ENCODE measurements around the gene CNNM2. TPM values are rescaled to one million over a fixed set of nuclear protein-coding genes. Genes with fewer than 3 reads are reported as not detected.

CNNM2 gene
- total and polyA plus RNA-seq, 2 donors (not counting 1 experiment from before 2014, with no cell fraction given), result 6.6 to 21.6 TPM

DNA sequence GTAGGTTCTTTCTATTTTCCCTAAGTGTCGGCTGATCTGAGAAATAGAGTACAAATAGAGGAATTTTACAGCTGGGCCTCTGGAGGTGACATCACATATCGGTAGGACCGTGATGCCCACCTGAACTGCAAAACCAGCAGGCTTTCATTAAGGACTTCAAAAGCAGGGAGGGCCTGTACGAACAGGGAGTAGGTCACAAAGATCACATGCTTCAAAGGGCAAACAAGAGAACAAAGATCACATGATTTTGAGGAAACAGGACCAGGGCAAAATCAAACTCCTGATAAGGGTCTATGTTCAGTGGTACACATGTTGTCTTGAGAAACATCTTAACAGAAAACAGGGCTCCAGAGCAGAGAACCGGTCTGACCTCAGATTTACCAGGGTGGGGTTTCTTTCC is 88.9 kb downstream of the CNNM2 start:
- Histone ChIP-seq H2AFZ (ENCODE audit: insufficient read depth, low read depth, low read length, poor library complexity, severe bottlenecking) (no peak overlapping the region), H3K4me2 (replicated peaks; ENCODE audit: low read depth, low read length, poor library complexity, severe bottlenecking) (no peak overlapping the region), H3K9me3 (ENCODE audit: control extremely low read depth in 1 of 3, control insufficient read depth in 2 of 3, insufficient read depth in 1 of 3, low read length in 2 of 3) (peaks cover 0 to 27% (median 9%) of the 10 kb centered on the region in 3 donors), H4K20me1 (ENCODE audit: control insufficient read depth, insufficient read depth, low read length, poor library complexity, severe bottlenecking) (no peaks in the 10 kb centered on the region), H3K4me1 (ENCODE audit: control insufficient read depth in 2 of 2, insufficient read depth in 2 of 2, low read length in 2 of 2) (no peaks in the 10 kb centered on the region), H3K79me2 (ENCODE audit: control insufficient read depth, insufficient read depth, low read length) (no peaks in the 10 kb centered on the region), H3K36me3 (replicated peaks in 1 of 2; ENCODE audit: control extremely low read depth in 1 of 2, control insufficient read depth in 1 of 2, extremely low read depth in 1 of 2, insufficient read depth in 2 of 2, low read length in 1 of 2) (peaks cover 0 to 2% of the 10 kb centered on the region in 2 experiments), H3K4me3 (ENCODE audit: control extremely low read depth in 1 of 5, extremely low read depth in 1 of 5, insufficient read depth in 1 of 5, low read depth in 2 of 5, low read length in 4 of 5) (no peak overlapping the region), H3K9ac (ENCODE audit: low read length) (no peak overlapping the region), H3K27ac (ENCODE audit: low read length in 2 of 2) (no peak overlapping the region), H3K27me3 (replicated peaks in 1 of 4; ENCODE audit: control extremely low read depth in 1 of 4, control insufficient read depth in 3 of 4, insufficient read depth in 4 of 4, low read length in 3 of 4) (no peaks in the 10 kb centered on the region)
- H3K27ac Mint-ChIP-seq, result no peak overlapping the region
- H3K27me3 Mint-ChIP-seq, result no peaks in the 10 kb centered on the region
- peaks cover 5% of the 10 kb centered on the region for H3K9me3 Mint-ChIP-seq (ENCODE audit: insufficient read depth)
- no peak for ATAC-seq (ENCODE audit: low read depth)
- POLR2A ChIA-PET, result no interaction called here
- H3K4me1 Mint-ChIP-seq, result no peaks in the 10 kb centered on the region
- 93% methylated on average over 4 of the region's 5 CpGs for WGBS (ENCODE audit: insufficient coverage)
- intact Hi-C loops (cut with micrococcal nuclease), result no loop called here
- TF ChIP-seq, protein P1, sequence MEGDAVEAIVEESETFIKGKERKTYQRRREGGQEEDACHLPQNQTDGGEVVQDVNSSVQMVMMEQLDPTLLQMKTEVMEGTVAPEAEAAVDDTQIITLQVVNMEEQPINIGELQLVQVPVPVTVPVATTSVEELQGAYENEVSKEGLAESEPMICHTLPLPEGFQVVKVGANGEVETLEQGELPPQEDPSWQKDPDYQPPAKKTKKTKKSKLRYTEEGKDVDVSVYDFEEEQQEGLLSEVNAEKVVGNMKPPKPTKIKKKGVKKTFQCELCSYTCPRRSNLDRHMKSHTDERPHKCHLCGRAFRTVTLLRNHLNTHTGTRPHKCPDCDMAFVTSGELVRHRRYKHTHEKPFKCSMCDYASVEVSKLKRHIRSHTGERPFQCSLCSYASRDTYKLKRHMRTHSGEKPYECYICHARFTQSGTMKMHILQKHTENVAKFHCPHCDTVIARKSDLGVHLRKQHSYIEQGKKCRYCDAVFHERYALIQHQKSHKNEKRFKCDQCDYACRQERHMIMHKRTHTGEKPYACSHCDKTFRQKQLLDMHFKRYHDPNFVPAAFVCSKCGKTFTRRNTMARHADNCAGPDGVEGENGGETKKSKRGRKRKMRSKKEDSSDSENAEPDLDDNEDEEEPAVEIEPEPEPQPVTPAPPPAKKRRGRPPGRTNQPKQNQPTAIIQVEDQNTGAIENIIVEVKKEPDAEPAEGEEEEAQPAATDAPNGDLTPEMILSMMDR (IDR thresholded peaks at IDR 0.05), result no peak
- TF ChIP-seq EZH2 (IDR thresholded peaks at IDR 0.05; ENCODE audit: borderline replicate concordance, insufficient read depth, low read depth, low read length, poor library complexity, severe bottlenecking), result no peak
- peak; percentile 6 for DNase-seq
- no peak overlapping the region for H3K4me3 Mint-ChIP-seq
- CTCF ChIA-PET, result no interaction called here

- H3K27me3 ChIP-seq (replicated peaks in 1 of 4; ENCODE audit: control extremely low read depth in 1 of 4, control insufficient read depth in 3 of 4, insufficient read depth in 4 of 4, low read length in 3 of 4), result no peaks in the 10 kb centered on the region
- Mint-ChIP-seq H3K4me1 (peaks cover 4% of the 10 kb centered on the region), H3K9me3 (ENCODE audit: insufficient read depth) (no peaks in the 10 kb centered on the region), H3K4me3 (no peak overlapping the region), H3K27me3 (peaks cover 3% of the 10 kb centered on the region), H3K27ac (no peak overlapping the region)
- peaks cover 0 to 3% (median 0%) of the 10 kb centered on the region in 3 donors for H3K9me3 ChIP-seq (ENCODE audit: control extremely low read depth in 1 of 3, control insufficient read depth in 2 of 3, insufficient read depth in 1 of 3, low read length in 2 of 3)
- H3K27ac ChIP-seq (ENCODE audit: low read length in 2 of 2), result no peak overlapping the region
- no peak overlapping the region for H3K4me3 ChIP-seq (ENCODE audit: control extremely low read depth in 1 of 5, extremely low read depth in 1 of 5, insufficient read depth in 1 of 5, low read depth in 2 of 5, low read length in 4 of 5)
- intact Hi-C loops (cut with micrococcal nuclease), result no loop called here
- H3K4me1 ChIP-seq (ENCODE audit: control insufficient read depth in 2 of 2, insufficient read depth in 2 of 2, low read length in 2 of 2), result no peaks in the 10 kb centered on the region
- ATAC-seq (ENCODE audit: low read depth), result no peak
- 89% methylated on average over 4 of the region's 5 CpGs for WGBS (ENCODE audit: insufficient coverage)
- ChIA-PET CTCF (no interaction called here), POLR2A (no interaction called here)
- no peak for DNase-seq
- no peaks in the 10 kb centered on the region for H3K79me2 ChIP-seq (ENCODE audit: control insufficient read depth, insufficient read depth, low read length)
- H2AFZ ChIP-seq (ENCODE audit: insufficient read depth, low read depth, low read length, poor library complexity, severe bottlenecking), result no peak overlapping the region
- no peaks in the 10 kb centered on the region for H4K20me1 ChIP-seq (ENCODE audit: control insufficient read depth, insufficient read depth, low read length, poor library complexity, severe bottlenecking)
- TF ChIP-seq EZH2 (IDR thresholded peaks at IDR 0.05; ENCODE audit: borderline replicate concordance, insufficient read depth, low read depth, low read length, poor library complexity, severe bottlenecking), result no peak
- TF ChIP-seq, protein P1 (IDR thresholded peaks at IDR 0.05), result no peak
- no peak overlapping the region for H3K4me2 ChIP-seq (replicated peaks; ENCODE audit: low read depth, low read length, poor library complexity, severe bottlenecking)
- H3K9ac ChIP-seq (ENCODE audit: low read length), result no peak overlapping the region
- H3K36me3 ChIP-seq (replicated peaks in 1 of 2; ENCODE audit: control extremely low read depth in 1 of 2, control insufficient read depth in 1 of 2, extremely low read depth in 1 of 2, insufficient read depth in 2 of 2, low read length in 1 of 2), result no peaks in the 10 kb centered on the region
Measured at GRCh38 chr10:103013416-103013815, 95.3 kb downstream of the CNNM2 start.
